Stimulated activated CD4-positive, alpha-beta T cell treated with anti-CD3 and anti-CD28 coated beads, Interleukin-12 subunit alpha, Interleukin-12 subunit beta, amount 100 ng/mL, for 48 hours (primary cell): Measurements from ENCODE around the gene KRT40.
"Not testable (repeated sequence)": the region's sequence is repeated elsewhere in the genome, so short reads cannot be mapped to it uniquely, and the experiment has no call there.

Source experiments
- DNase-seq, 3 donors: peaks; one replicate each; pipeline ENCODE4 v3.0.0-alpha.2; 2020; ENCODE audit warnings: low read depth in 2 of 3, low spot score in 1 of 3

KRT40 gene

GRCh38 chr17:40984226-40984625 lies at the start of gene KRT40:
Gene KRT40, minus strand, starts transcription at chr17:40984326. Its CDS starts 53 bp downstream, at chr17:40984273.
- DNase-seq: no peak

- DNase-seq: no peak
These were observed 45.6 kb upstream of the KRT40 start, which contains the start of gene KRTAP1-4 for GRCh38 chr17:41029633-41030245. Gene KRTAP1-4, minus strand, starts transcription at chr17:41030195. Its CDS starts 117 bp downstream, at chr17:41030078.

DNA sequence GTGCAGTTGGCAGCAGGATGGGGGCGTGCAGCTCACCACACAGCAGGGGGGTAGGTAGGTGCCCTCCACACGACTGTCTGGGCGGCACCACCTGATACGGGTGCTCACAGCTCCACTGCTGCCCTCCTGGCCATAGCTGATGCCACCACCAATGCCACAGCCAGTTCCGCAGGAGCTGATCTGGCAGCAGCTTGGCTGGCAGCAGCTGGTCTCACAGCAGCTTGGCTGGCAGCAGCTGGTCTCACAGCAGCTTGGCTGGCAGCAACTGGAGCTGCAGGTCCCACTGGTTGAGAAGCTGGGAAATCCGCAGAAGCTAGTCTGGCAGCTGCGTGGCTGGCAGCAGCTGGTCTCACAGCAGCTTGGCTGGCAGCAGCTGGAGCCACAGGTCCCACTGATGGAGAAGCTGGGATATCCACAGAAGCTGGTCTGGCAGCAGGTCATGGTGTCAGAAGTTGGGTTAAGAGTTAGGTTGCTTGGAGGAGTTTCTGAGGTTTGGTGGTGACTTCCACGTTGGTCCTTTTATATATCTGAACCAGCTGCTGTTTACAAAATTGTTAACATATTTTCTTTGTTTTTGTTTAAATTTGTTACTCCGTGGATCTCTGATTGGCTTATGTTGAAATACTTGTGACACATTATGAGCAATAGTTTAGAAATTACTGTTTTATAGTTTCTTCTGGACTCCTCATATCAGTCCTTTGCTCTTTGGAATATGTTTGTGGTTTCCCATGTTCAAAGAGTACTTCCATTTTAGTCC lies 42.8 kb upstream of the KRT40 start, which contains the start of gene KRTAP1-5:
Gene KRTAP1-5 (minus strand): TSS at position 494 of the 757 bp plus-strand sequence. CDS start 53 bp downstream, at position 441.
- DNase-seq: no peak

DNA sequence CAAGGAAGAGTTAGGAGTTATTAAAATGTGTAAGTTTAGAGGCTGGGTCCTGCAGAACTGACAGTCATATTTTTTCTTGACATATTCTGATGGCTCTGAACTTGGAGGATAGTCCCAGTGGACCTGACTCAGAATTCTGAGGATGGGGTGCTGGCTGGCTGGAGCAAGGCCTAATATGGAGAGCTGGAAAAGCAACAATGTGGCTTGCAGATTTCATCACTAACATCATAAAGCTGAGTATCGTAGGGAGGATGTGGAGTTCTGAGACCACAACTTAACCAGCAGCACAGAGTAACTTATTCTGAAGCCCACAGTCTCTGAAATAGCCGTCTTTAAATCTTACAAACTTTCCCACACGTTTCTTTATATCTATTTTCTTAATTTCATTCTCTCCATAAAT lies 40.6 kb upstream of the KRT40 start:
- DNase-seq: no peak

- no peak for DNase-seq
These were observed 36.2 kb upstream of the KRT40 start for GRCh38 chr17:41020336-41020735.

DNA sequence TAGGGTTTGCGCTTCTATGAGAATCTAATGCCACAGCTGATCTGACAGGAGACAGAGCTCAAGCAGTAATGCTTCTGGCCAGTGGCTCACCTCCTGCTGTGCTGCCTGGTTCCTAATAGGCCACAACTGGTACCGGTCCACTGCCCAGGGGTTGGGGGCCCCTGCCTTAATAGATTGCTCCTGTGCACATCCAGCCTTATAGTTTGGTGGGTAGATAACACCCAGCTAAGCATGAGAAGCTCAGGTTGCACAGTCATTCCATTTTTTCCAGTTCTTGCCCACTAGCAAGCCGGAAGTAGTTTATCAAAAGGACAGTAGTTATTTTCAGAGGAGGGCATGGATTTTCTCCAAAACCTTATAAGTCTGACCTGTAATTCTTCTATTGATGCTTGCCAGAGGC lies 35.3 kb upstream of the KRT40 start:
- DNase-seq: no peak

- DNase-seq: no peak
These were observed 34.4 kb upstream of the KRT40 start for GRCh38 chr17:41018541-41018940.

DNA sequence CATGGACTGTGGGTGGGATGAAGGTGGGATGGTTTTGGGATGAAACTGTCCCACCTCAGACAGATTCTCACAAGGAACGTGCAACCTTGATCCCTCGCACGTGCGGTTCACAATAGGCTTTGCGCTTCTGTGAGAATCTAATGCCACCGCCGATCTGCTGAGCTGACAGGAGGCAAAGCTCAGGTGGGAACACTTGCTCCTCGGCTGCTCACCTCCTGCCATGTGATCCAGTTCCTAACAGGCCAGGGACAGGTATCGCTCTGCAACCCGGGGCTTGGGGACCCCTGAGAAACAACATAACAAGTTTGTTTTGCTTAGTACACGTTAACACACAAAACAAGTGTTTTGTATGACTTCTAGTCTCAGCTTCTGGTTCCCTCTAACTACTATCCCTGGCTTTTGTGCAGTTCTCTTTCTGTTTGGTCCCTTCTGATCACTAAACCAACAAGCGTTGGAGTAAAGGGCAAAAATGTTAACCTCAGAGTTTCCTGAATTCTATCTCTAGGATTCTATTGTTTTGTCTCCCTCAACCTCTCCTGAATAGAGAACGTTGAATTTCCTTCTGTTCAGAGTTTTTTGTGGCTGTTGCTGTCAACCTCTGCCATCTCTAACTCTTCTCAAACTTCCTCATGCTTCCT lies 32.6 kb upstream of the KRT40 start:
- DNase-seq: no peak

DNA sequence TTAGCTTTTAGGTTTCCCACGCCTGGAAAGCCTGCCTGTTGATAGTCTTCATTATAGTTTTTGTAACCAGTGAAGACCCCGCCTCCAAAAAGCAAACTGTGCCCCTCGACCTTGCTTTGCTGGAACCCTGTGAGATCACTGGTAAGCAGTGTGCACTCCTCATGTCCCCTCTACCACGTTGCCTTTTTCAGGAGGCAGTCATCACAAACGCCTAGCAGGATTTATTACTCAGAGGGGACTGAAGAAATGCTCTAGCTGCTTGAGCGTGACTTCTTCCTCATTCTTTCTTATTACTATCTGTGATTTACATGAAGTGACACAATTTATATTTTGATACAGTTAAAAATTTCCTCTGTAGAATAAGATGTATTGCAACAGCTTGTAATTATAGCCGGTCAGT lies 31.3 kb upstream of the KRT40 start:
- no peak for DNase-seq

DNA sequence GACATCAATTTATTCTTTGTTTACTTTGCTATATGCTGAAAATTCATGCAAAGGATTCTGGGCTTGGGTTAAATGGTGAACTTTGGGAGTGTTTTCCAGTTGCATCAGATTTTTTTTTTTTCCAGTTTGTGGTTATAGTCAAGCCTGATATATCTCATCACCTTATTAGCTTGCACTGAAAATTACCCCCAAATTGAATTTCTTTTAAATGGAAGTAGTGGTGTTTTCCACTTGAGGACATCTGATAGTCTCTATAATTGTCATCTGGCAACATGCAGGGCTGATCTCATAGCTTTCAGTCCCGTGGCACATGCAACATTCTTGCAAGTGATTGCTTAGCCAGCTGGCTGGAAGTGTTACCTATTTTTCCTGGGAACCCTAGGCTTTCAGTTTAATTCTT lies 29.5 kb upstream of the KRT40 start:
- DNase-seq: no peak

DNA sequence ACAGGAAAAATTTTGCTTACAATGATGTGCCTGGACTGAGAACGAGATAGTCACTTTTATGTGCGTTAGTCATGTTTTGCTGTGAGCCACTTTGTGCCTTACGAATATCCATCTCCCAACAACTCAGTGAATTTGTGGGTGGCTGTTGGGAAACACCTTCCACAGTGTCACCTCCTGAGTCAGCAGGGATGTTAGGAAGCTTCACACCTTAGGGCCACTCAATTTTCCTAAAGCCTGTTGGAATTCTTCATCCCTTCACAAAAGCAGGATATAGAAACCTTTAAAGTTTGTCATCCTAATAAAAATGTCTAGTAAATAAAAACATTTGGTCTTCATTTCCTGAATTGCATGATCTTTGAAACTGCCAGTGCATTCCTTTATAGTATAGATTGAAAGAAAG lies 29.1 kb upstream of the KRT40 start:
- no peak for DNase-seq

DNA sequence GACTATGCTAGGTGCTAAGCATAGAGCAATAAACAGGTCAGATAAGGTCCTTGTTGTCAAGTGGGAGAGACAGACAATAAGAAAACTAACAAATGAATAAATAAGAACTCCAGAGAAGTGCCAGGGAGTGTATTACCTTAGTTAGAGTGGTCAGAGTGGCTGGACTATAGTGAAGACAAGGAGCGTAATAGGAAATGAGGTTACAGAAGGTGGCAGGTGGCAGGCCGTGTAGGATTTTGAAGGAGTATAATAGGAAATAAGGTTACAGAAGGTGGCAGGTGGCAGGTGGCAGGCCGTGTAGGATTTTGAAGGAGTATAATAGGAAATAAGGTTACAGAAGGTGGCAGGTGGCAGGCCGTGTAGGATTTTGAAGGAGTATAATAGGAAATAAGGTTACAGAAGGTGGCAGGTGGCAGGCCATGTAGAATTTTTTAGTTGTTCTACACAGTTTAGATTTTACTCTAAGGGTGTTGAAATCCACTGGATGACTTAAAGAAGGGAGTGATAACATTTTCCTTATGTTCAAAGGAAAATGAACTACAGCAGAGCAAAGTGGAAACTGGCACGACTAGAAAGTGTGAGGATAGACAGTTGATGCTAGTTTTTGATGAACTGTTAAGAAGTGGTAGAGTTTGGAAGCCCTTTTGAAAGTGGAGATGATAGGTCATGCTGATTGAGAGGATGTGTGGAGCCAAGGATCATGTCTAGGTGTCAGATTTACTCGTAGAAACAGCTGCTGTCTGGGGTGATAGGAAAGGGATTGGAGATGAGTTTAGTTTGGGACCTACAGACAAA lies 28.4 kb upstream of the KRT40 start:
- no peak for DNase-seq

- DNase-seq: no peak
These were observed 26.3 kb upstream of the KRT40 start for GRCh38 chr17:41010441-41010840.

- no peak for DNase-seq
These were observed 25.8 kb upstream of the KRT40 start for GRCh38 chr17:41009936-41010335.

- DNase-seq: no peak
These were observed 25.2 kb upstream of the KRT40 start for GRCh38 chr17:41009301-41009760.

DNA sequence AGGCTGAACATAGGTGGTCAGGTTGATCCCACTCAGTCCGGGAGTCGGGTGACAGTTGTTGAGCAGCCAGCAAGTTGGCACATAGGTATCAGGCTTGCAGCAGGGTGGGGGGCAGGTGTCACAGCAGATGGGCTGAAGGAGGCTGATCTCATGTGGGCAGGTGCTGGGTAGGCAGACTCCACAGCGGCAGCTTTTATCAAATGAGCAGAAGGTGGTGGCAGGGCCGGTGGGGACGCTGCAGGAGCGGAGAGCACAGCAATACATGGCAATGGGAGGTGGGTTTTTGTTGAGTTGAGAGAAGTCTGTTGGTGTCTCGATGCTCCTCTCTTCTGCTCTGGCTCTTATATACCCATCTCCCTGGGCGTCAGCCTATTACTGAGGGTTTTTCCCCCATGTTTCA lies 24.7 kb upstream of the KRT40 start, which contains the start of gene KRTAP3-1:
Gene KRTAP3-1 (minus strand): TSS at position 318 of the 400 bp plus-strand sequence. CDS start 54 bp downstream, at position 264.
- DNase-seq: no peak

DNA sequence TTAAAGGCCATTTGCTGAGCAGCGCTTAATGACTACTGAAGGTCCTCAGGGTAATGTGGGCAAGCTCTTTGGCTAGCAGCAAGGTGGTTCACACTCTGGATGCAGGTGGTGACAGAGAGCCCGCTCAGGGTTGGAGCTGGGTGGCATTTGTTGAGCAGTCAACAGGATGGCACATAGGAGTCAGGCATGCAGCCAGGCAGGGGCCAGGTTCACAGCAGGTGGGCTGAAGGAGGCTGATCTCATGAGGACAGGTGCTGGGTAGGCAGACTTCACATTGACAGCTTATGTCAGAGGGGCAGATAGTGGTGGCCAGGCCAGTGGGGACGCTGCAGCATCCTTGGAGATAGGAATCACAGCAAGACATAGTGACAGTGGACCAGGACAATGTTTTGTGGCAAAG lies 20.3 kb upstream of the KRT40 start:
- DNase-seq: no peak

DNA sequence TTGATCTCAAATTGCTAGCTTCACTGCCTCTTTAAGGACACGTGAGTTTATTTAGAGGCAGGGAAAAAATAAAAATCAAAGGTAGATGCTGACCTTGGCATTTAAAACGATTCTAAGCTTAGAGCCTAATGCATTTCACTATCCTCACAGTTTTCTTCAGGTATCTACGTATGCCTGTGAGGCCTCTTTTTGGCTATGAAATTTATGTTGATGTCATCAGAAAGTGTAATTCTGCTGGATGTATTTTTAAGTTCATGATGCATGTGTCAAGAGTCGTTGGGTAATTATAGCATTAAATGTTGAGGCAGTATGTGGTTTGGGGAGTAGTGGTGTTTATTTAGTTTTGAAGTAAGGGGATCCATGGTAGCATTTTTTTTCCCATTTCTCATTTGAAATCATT lies 19.8 kb upstream of the KRT40 start:
- no peak for DNase-seq

DNA sequence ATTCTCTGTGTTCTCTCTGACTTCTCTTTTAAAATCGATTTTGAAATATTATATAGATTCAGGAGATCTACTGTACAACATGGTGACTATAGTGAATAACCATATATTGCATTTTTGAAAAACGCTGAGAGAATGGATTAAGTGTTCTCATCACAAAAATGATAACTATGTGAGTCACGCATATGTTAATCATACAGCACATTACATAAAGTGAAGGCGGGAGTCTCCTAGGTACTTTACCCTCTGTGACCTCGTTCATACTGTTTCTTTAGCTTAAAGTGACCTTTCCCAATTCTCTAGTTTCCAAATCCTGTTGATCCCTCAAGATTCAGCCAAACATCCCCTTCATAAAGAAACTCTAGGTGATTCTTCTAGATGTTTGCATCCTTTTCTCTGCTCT lies 18.7 kb upstream of the KRT40 start:
- no peak for DNase-seq

GRCh38 chr17:41001795-41002194 lies 17.7 kb upstream of the KRT40 start:
- no peak for DNase-seq

- DNase-seq: not testable (repeated sequence)
These were observed 15.4 kb upstream of the KRT40 start, which contains the start of gene KRTAP3-2 for GRCh38 chr17:40999563-40999962. Gene KRTAP3-2, minus strand, starts transcription at chr17:40999906. Its CDS starts 53 bp downstream, at chr17:40999853.
